Measurements from ENCODE around the gene DFFA.
"Not testable (repeated sequence)": the region's sequence is repeated elsewhere in the genome, so short reads cannot be mapped to it uniquely, and the experiment has no call there.

DFFA gene

DNA sequence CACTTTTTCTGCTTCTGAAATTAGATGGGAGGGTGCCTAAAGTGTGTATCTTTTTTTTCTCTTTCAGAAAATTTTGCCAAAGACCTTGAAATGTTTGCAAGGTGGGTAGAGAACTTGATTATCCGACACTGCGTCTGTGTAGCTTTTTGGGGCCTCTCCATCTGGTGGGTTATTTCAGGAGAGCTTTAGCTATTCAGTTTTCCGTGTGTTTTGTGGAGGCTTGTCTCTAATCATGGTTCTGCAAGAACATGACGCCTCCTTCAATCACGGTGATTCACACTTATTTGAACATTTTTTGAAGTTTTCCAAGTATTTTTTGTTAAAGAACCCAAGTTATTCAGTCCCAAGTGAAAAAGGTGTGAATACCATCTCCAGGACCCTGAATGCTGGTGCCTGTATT, 37.7 kb downstream of the DFFA start:
- Histone ChIP-seq H3K4me3 (ENCODE audit: low read length) (no peak overlapping the region), H3K36me3 (ENCODE audit: insufficient read depth, low read depth, low read length) (no peaks in the 10 kb centered on the region; the same call in 1 of the 2 replicates), H3K27me3 (ENCODE audit: insufficient read depth, low read length) (no peaks in the 10 kb centered on the region), H3K9ac (ENCODE audit: low read depth, low read length) (no peak overlapping the region), H3K9me3 (ENCODE audit: insufficient read depth, low read depth, low read length) (no peaks in the 10 kb centered on the region), H3K4me1 (ENCODE audit: insufficient read depth, low read length) (no peaks in the 10 kb centered on the region; the same call in none of the 2 replicates), H3K27ac (ENCODE audit: low read length) (no peak overlapping the region)

DNA sequence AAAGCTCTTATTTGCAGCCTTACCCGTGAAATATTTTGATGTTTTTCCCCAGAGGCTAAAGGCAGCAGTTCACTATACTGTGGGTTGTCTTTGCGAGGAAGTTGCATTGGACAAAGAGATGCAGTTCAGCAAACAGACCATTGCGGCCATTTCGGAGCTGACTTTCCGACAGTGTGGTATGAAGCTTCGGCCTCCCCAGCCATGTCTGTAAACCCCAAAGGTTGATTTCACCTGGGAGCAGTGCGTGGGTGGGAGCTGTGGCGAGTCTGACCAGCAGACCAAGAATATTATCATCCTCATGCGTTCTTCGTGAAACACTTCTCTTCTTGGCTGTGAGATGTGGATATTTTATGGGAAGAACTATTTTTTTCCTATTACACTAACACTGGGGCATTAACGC, 38.5 kb downstream of the DFFA start:
- no peaks in the 10 kb centered on the region for H3K9me3 ChIP-seq (ENCODE audit: insufficient read depth, low read depth, low read length)
- H3K9ac ChIP-seq (ENCODE audit: low read depth, low read length), result no peak overlapping the region; the same call in 1 of the 2 replicates
- H3K4me1 ChIP-seq (ENCODE audit: insufficient read depth, low read length), result no peaks in the 10 kb centered on the region; the same call in none of the 2 replicates
- no peak overlapping the region for H3K4me3 ChIP-seq (ENCODE audit: low read length)
- H3K27me3 ChIP-seq (ENCODE audit: insufficient read depth, low read length), result no peaks in the 10 kb centered on the region
- H3K36me3 ChIP-seq (ENCODE audit: insufficient read depth, low read depth, low read length), result no peaks in the 10 kb centered on the region; the same call in 1 of the 2 replicates
- H3K27ac ChIP-seq (ENCODE audit: low read length), result no peak overlapping the region

DNA sequence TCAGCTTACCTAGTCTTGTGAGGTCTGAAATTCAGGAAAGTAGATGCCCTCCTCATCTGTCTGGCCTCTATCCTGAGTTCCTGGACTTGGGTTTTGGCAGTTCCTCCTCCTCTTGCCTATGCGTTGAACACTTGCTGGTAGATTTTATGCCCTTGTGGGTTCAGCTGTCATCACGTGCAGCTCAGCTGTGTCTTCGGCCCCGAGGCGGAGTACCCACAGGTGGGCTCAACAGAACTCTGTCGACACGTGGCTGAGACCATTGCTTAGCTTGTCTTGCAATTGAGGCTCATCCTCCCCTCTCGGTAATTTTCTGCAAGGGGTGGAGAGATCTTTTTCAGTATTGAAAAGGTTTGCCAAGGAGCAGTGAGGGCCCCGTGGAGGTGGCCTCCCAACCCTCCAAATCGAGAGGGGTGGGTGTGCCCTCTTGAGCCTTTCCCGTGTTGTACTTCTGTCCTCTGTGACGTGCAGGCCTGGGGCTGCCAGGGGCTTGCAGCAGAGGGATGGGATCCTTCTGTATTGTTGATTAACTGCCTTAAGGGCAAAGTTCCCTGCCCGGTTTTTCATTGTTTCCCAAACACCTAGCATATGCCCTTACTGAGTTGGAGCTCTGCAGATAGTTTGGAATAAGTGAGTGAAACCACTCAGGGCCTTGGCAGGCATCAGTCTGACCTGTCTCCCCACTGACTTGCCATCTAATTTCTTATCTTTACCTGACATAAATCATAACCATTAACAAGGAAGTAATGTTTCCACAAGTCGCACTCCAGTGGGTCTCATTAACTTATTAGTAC, 39.2 kb downstream of the DFFA start:
- no peaks in the 10 kb centered on the region; the same call in 1 of the 2 replicates for H3K36me3 ChIP-seq (ENCODE audit: insufficient read depth, low read depth, low read length)
- H3K9ac ChIP-seq (ENCODE audit: low read depth, low read length), result no peak overlapping the region
- H3K27ac ChIP-seq (ENCODE audit: low read length), result no peak overlapping the region
- H3K9me3 ChIP-seq (ENCODE audit: insufficient read depth, low read depth, low read length), result no peaks in the 10 kb centered on the region
- no peaks in the 10 kb centered on the region; the same call in none of the 2 replicates for H3K4me1 ChIP-seq (ENCODE audit: insufficient read depth, low read length)
- H3K4me3 ChIP-seq (ENCODE audit: low read length), result no peak overlapping the region
- H3K27me3 ChIP-seq (ENCODE audit: insufficient read depth, low read length), result no peaks in the 10 kb centered on the region

DNA sequence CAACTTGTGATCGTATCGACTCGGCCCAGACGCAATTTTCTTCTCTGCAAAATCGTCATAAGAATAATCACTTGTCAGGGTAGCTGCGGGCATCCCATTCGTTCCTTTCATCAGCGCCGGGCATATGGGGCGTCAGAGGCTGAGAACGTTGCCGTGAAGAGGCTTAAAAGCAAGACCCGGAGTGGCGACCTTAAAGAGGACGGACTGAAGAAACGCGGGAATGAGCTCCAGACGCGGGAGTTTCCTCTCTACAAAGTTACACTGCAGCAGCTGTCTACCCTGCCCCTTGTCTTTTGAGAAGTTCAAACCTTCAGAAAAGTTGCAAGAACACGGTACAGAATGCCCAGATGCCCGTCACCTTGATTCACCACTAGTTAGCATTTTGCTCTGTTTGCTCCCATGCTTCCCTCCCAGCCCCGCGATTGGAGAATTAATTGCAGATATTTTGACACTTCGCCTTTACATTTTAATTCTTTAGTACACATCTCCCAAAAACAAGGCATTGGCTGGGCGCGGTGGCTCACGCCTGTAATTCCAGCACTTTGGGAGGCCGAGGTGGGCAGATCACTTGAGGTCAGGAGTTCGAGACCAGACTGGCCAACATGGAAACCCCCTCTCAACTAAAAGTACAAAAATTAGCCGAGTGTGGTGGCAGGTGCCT, 41.1 kb downstream of the DFFA start:
- Histone ChIP-seq H3K36me3 (ENCODE audit: insufficient read depth, low read depth, low read length) (no peaks in the 10 kb centered on the region; the same call in 1 of the 2 replicates), H3K9me3 (ENCODE audit: insufficient read depth, low read depth, low read length) (no peaks in the 10 kb centered on the region), H3K27ac (ENCODE audit: low read length) (no peak overlapping the region), H3K4me1 (ENCODE audit: insufficient read depth, low read length) (no peaks in the 10 kb centered on the region; the same call in none of the 2 replicates), H3K9ac (ENCODE audit: low read depth, low read length) (peak overlapping the region; percentile 94; the same call in 1 of the 2 replicates), H3K27me3 (ENCODE audit: insufficient read depth, low read length) (no peaks in the 10 kb centered on the region), H3K4me3 (ENCODE audit: low read length) (peak overlapping the region; percentile 80)

DNA sequence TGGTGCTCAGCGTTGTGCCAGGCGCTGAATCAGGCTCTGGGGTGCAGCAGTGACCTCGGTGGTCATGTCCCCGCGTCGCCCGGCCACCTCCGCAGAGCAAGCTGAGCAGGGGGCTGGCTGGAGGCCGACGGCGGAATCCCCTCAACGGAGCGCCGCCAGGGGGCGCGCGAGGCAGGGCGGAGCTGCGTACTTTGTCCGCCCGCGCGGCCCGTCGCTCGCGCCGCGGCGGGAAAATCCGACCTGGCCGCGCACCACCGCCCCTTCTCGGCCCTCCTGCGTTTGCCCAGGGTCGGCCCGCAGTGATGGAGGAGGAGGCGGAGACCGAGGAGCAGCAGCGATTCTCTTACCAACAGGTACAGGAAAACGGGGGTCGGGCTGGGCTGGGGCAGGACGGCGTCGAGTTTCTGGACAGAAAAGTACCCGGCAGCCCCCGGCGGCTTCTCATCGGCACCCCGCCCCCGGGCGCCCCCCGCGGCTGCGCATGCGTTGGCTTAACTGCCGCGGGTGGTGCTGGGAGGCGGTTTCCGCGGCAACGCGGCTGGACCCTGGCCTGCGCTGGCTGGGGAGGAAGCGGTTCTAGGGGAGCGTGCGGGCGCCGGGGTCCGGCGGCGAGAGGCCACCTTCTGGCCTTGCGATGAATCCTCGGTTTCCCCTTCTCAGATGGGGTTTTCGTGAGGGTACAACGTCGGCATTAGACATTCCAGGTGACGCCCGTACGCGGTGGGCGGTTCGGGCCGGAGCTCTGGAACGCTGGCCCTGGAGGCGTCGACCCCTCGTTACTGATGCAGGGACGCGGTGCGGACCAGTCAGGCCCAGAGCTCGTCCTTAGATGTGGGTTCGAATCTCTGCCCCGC, 41.9 kb downstream of the DFFA start, which contains the start of gene CENPS:
CENPS (plus strand) TSS at position 218 of the 854 bp plus-strand sequence; CDS start at position 303, 85 bp downstream.
- Histone ChIP-seq H3K4me3 (ENCODE audit: low read length) (peak within 1 kb of the TSS; percentile 80), H3K36me3 (ENCODE audit: insufficient read depth, low read depth, low read length) (no peaks in the 10 kb centered on the region; the same call in 1 of the 2 replicates), H3K27ac (ENCODE audit: low read length) (no peak within 1 kb of the TSS), H3K9me3 (ENCODE audit: insufficient read depth, low read depth, low read length) (no peaks in the 10 kb centered on the region), H3K4me1 (ENCODE audit: insufficient read depth, low read length) (no peaks in the 10 kb centered on the region; the same call in none of the 2 replicates), H3K27me3 (ENCODE audit: insufficient read depth, low read length) (no peaks in the 10 kb centered on the region), H3K9ac (ENCODE audit: low read depth, low read length) (peak within 1 kb of the TSS; percentile 94)

DNA sequence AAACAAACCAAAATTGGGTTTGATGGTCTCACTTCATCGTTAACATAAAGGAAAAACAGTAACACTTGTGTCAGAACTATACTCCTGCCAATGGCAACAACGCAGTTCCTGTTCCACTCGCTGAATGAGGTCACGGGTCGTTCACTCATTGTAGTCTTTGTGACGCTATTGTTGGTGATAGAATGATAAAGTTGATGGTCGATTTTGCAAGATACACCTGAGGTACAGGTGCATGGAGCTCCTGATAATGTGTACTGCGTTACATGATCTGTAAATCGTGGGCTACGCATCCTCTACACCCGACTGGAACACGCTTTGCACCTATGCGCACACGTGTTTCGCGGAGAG, 42.5 kb downstream of the DFFA start:
- H3K27ac ChIP-seq (ENCODE audit: low read length), result no peak overlapping the region
- peak overlapping the region; percentile 80 for H3K4me3 ChIP-seq (ENCODE audit: low read length)
- no peaks in the 10 kb centered on the region for H3K9me3 ChIP-seq (ENCODE audit: insufficient read depth, low read depth, low read length)
- H3K9ac ChIP-seq (ENCODE audit: low read depth, low read length), result peak overlapping the region; percentile 94
- H3K4me1 ChIP-seq (ENCODE audit: insufficient read depth, low read length), result no peaks in the 10 kb centered on the region; the same call in none of the 2 replicates
- no peaks in the 10 kb centered on the region for H3K27me3 ChIP-seq (ENCODE audit: insufficient read depth, low read length)
- H3K36me3 ChIP-seq (ENCODE audit: insufficient read depth, low read depth, low read length), result no peaks in the 10 kb centered on the region; the same call in 1 of the 2 replicates

DNA sequence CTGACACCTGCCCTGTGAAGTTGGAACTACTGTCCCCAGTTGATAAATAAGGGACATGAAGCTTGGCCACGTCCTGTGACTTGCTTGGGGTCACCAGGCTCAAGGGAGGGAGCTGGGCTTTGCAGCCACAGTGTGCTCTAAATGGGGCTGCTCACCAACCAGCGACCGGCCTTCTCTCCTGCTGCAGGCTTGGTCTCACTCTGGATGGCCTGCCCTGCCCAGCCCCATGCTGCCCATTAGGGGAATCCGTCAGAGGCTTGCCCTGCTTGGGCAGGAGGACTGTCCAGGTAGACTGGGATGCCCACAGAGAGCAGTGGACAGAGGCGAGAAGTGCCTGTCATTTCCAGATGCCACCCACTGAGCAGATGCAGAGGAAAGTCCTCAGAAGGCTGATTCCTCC, 43.3 kb downstream of the DFFA start:
- no peak overlapping the region for H3K27ac ChIP-seq (ENCODE audit: low read length)
- H3K36me3 ChIP-seq (ENCODE audit: insufficient read depth, low read depth, low read length), result no peaks in the 10 kb centered on the region
- H3K9me3 ChIP-seq (ENCODE audit: insufficient read depth, low read depth, low read length), result no peaks in the 10 kb centered on the region
- H3K9ac ChIP-seq (ENCODE audit: low read depth, low read length), result no peak overlapping the region
- no peaks in the 10 kb centered on the region for H3K27me3 ChIP-seq (ENCODE audit: insufficient read depth, low read length)
- no peaks in the 10 kb centered on the region; the same call in none of the 2 replicates for H3K4me1 ChIP-seq (ENCODE audit: insufficient read depth, low read length)
- H3K4me3 ChIP-seq (ENCODE audit: low read length), result no peak overlapping the region

DNA sequence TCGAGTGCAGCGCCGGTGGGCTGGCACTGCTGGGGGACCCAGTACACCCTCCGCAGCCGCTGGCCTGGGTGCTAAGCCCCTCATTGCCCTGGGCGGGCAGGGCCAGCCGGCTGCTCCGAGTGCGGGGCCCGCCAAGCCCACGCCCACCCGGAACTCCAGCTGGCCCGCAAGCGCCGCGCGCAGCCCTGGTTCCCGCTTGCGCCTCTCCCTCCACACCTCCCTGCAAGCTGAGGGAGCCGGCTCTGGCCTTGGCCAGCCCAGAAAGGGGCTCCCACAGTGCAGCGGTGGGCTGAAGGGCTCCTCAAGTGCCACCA, 45.8 kb downstream of the DFFA start:
- H3K9ac ChIP-seq (ENCODE audit: low read depth, low read length); H3K27me3 ChIP-seq (ENCODE audit: insufficient read depth, low read length); H3K9me3 ChIP-seq (ENCODE audit: insufficient read depth, low read depth, low read length): not testable (repeated sequence)

DNA sequence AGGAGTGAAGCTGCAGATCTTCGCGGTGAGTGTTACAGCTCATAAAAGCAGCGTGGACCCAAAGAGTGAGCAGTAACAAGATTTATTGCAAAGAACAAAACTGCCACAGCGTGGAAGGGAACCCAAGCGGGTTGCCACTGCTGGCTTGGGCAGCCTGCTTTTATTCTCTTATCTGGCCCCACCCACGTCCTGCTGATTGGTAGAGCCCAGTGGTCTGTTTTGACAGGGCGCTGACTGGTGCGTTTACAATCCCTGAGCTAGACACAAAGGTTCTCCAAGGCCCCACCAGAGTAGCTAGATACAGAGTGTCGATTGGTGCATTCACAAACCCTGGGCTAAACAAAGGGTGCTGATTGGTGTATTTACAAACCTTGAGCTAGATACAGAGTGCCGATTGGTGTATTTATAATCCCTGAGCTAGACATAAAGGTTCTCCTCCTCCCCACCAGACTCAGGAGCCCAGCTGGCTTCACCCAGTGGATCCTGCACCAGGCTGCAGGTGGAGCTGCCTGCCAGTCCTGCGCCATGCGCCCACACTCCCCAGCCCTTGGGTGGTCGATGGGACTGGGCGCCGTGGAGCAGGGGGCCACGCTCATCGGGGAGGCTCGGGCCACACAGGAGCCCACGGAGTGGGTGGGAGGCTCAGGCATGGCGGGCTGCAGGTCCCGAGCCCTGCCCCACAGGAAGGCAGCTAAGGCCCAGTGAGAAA, 46.3 kb downstream of the DFFA start:
- H3K9me3 ChIP-seq (ENCODE audit: insufficient read depth, low read depth, low read length); H3K27ac ChIP-seq (ENCODE audit: low read length); H3K4me3 ChIP-seq (ENCODE audit: low read length); H3K4me1 ChIP-seq (ENCODE audit: insufficient read depth, low read length); H3K36me3 ChIP-seq (ENCODE audit: insufficient read depth, low read depth, low read length); H3K9ac ChIP-seq (ENCODE audit: low read depth, low read length); H3K27me3 ChIP-seq (ENCODE audit: insufficient read depth, low read length): not testable (repeated sequence)

More for the DNA sequence above, 45.8 kb downstream of the DFFA start:
- H3K36me3 ChIP-seq (ENCODE audit: insufficient read depth, low read depth, low read length); H3K27ac ChIP-seq (ENCODE audit: low read length); H3K4me3 ChIP-seq (ENCODE audit: low read length); H3K4me1 ChIP-seq (ENCODE audit: insufficient read depth, low read length): not testable (repeated sequence)

DNA sequence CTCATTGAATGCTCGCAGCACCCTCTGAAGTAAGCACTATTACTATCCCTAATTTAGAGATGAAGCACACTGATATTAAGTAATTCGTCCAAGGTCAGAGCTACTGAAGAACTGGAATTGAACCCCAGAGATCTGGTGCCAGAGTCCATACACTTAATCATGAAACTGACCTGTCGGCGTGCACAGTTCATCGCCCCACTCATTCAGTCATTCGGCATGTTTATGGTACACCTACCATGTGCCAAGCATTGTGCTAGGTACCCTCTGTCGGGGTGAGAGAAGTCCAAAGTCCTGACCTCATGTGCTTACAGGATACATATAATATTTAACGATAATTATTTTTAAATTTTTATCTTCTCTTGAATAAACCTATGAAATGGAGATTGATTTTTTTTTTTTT, 47.7 kb downstream of the DFFA start:
- Histone ChIP-seq H3K27ac (ENCODE audit: low read length) (no peak overlapping the region), H3K9me3 (ENCODE audit: insufficient read depth, low read depth, low read length) (no peaks in the 10 kb centered on the region), H3K4me1 (ENCODE audit: insufficient read depth, low read length) (no peaks in the 10 kb centered on the region; the same call in 1 of the 2 replicates), H3K4me3 (ENCODE audit: low read length) (no peak overlapping the region), H3K36me3 (ENCODE audit: insufficient read depth, low read depth, low read length) (peaks cover 18% of the 10 kb centered on the region), H3K9ac (ENCODE audit: low read depth, low read length) (no peak overlapping the region), H3K27me3 (ENCODE audit: insufficient read depth, low read length) (no peaks in the 10 kb centered on the region)

DNA sequence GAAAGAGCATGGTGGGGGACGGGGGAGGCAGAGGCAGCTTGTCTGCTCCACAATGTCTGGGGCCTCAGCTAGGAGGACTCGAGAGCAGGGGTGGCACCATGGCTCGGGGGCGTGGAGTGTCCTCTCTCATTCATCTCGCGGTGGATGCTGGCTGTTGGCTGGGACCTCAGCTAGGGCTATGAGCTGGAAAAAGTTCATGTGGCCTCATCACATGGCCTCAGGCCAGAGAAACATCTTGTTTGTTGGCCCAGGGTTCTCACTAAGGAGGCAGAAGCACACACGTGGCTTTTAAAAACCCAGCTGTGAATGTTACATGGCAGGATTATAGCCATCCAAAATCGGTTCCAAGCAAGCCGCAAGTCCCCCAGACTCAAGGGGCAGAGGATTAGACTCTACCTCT, 48.3 kb downstream of the DFFA start:
- H3K4me3 ChIP-seq (ENCODE audit: low read length), result no peak overlapping the region
- H3K9ac ChIP-seq (ENCODE audit: low read depth, low read length), result no peak overlapping the region

More for the DNA sequence above, 48.3 kb downstream of the DFFA start:
- H3K9me3 ChIP-seq (ENCODE audit: insufficient read depth, low read depth, low read length), result no peaks in the 10 kb centered on the region
- no peaks in the 10 kb centered on the region for H3K27me3 ChIP-seq (ENCODE audit: insufficient read depth, low read length)
- H3K36me3 ChIP-seq (ENCODE audit: insufficient read depth, low read depth, low read length), result peaks cover 24% of the 10 kb centered on the region
- H3K27ac ChIP-seq (ENCODE audit: low read length), result no peak overlapping the region
- H3K4me1 ChIP-seq (ENCODE audit: insufficient read depth, low read length), result no peaks in the 10 kb centered on the region; the same call in 1 of the 2 replicates
